Islet precursor cell (in vitro differentiated cells): Measurements from ENCODE around the gene TP73.

ENCODE experiments used
- DNase-seq: peaks from one replicate; pipeline ENCODE4 v3.0.0-alpha.2; 2018

The TP73 gene

GRCh38 chr1:3785456-3786157 lies 133.3 kb downstream of the TP73 start:
- no peak for DNase-seq
